ENCODE measurements around the gene PEX16.

The PEX16 gene

GRCh38 chr11:45917623-45918330 is at the start of gene PEX16:
Gene PEX16, minus strand, starts transcription at chr11:45917877. Its CDS starts 66 bp downstream, at chr11:45917811.
- peak; percentile 98 for DNase-seq

GRCh38 chr11:45964911-45965389 is 47.3 kb upstream of the PEX16 start:
- DNase-seq, result peak; percentile 29

GRCh38 chr11:45961751-45962240 is 44.1 kb upstream of the PEX16 start:
- no peak for DNase-seq

GRCh38 chr11:45960387-45961095 is 42.9 kb upstream of the PEX16 start:
- no peak for DNase-seq

- DNase-seq, result no peak
Observed at GRCh38 chr11:45959851-45960250, 42.2 kb upstream of the PEX16 start.

- no peak for DNase-seq
Observed at GRCh38 chr11:45949992-45950407, 32.3 kb upstream of the PEX16 start.

GRCh38 chr11:45948356-45948755 is 30.7 kb upstream of the PEX16 start:
- no peak for DNase-seq

- DNase-seq, result no peak
Observed at GRCh38 chr11:45947885-45948284, 30.2 kb upstream of the PEX16 start.

GRCh38 chr11:45945397-45945999 is 27.8 kb upstream of the PEX16 start:
- no peak for DNase-seq

- DNase-seq, result no peak
Observed at GRCh38 chr11:45942381-45942780, 24.7 kb upstream of the PEX16 start.

- DNase-seq, result no peak
Observed at GRCh38 chr11:45941285-45941684, 23.6 kb upstream of the PEX16 start.

GRCh38 chr11:45939836-45940235 is 22.2 kb upstream of the PEX16 start:
- DNase-seq, result no peak

- DNase-seq, result no peak
Observed at GRCh38 chr11:45937916-45938315, 20.2 kb upstream of the PEX16 start.

GRCh38 chr11:45936511-45937054 is 18.9 kb upstream of the PEX16 start:
- DNase-seq, result no peak

- DNase-seq, result no peak
Observed at GRCh38 chr11:45935349-45936064, 17.8 kb upstream of the PEX16 start.

GRCh38 chr11:45934580-45935318 is 17.1 kb upstream of the PEX16 start:
- no peak for DNase-seq

- no peak for DNase-seq
Observed at GRCh38 chr11:45933846-45934579, 16.3 kb upstream of the PEX16 start.

GRCh38 chr11:45933131-45933831 is 15.6 kb upstream of the PEX16 start:
- DNase-seq, result no peak

- no peak for DNase-seq
Observed at GRCh38 chr11:45932217-45932616, 14.5 kb upstream of the PEX16 start.

- DNase-seq, result no peak
Observed at GRCh38 chr11:45931739-45932138, 14.1 kb upstream of the PEX16 start.
